Naive B cell (primary cell): ENCODE data around the gene ASCC1. TPM values are rescaled to one million over a fixed set of nuclear protein-coding genes. Genes with fewer than 3 reads are reported as not detected.
"Not testable (repeated sequence)": the region's sequence is repeated elsewhere in the genome, so short reads cannot be mapped to it uniquely, and the experiment has no call there.

ENCODE experiments used
- ATAC-seq, 2 donors: fragments of 150-1000 bp; cut with Tn5 transposase; 2 replicates each; pipeline ENCODE4 v1.10.0; 2021; ENCODE audit warnings: low read depth in 2 of 2, mild to moderate bottlenecking in 2 of 2, moderate library complexity in 2 of 2
- DNase-seq: peaks from one replicate; pipeline ENCODE4 v3.0.0; 2022
- H3K27ac Mint-ChIP-seq, 6 donors: one replicate each; pipeline ENCODE4 v1.8.0; 2020 to 2022; ENCODE audit warnings: mild to moderate bottlenecking in 6 of 6, mixed read lengths in 6 of 6, moderate library complexity in 5 of 6, inconsistent platforms in 2 of 6
- H3K27me3 Mint-ChIP-seq, 3 donors: one replicate each; pipeline ENCODE4 v1.8.0; 2021 to 2022; ENCODE audit warnings: mixed read lengths in 3 of 3, mild to moderate bottlenecking in 1 of 3
- H3K36me3 Mint-ChIP-seq, 2 donors: one replicate each; pipeline ENCODE4 v1.8.0; 2020 to 2022; ENCODE audit warnings: mixed read lengths in 2 of 2, inconsistent platforms in 1 of 2, mild to moderate bottlenecking in 1 of 2
- H3K4me1 Mint-ChIP-seq, 3 donors: one replicate each; pipeline ENCODE4 v1.8.0; 2020 to 2022; ENCODE audit warnings: mixed read lengths in 3 of 3, inconsistent platforms in 1 of 3, mild to moderate bottlenecking in 1 of 3, moderate library complexity in 1 of 3
- H3K4me3 Mint-ChIP-seq, 8 donors: one replicate each; pipeline ENCODE4 v1.8.0; 2020 to 2022; ENCODE audit warnings: mild to moderate bottlenecking in 8 of 8, mixed read lengths in 8 of 8, moderate library complexity in 8 of 8, inconsistent platforms in 2 of 8
- H3K9me3 Mint-ChIP-seq, 7 donors: one replicate each; pipeline ENCODE4 v1.8.0; 2020 to 2022; ENCODE audit warnings: mixed read lengths in 7 of 7, mild to moderate bottlenecking in 5 of 7, inconsistent platforms in 2 of 7, moderate library complexity in 1 of 7
- polyA plus RNA-seq, 6 donors: library from polyadenylated mRNA; unstranded; fragments of 300-500 nt; fragmentation: Illumina TruSeq; gene quantifications; one replicate each; pipeline ENCODE4 v1.2.3, GENCODE V29; 2021; ENCODE audit warnings: low read depth in 6 of 6

The ASCC1 gene
- polyA plus RNA-seq, 6 donors from 2014 or later, result 43.8 to 69.0 (median 48.4) TPM

DNA sequence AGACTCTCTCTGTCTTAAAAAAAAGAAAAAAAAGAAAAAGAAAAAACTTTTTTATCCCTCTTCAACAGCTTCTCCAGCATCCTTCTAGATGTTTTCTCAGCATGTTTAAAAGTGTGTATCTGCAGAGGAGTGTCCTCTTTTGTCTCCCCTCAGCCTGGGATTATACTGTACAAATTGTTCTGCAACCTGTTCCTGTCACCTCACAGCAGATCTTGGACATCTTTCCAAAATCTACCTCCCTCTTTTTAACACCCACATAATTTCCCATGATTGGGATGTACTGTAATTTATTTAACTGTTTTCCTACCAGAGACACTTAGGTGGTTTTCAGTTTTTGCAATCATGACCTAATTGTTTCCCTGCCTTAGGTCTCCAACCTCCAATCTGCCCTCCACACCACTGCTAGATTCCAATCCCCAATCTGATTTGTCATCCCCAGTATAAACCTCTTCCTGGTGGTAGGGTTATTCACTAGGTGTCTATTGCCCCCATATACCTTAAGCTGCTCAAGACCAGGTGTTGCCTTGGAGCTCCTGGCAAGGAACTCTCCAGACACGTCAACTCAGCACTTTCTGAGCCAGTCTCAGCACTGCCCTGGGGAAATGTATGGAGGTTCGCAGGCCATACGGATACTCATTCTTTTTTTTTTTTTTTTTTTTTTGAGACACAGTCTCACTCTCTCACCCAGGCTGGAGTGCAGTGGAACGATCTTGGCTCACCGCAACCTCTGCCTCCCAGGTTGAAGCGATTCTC, 40.1 kb upstream of the ASCC1 start:
- H3K36me3 Mint-ChIP-seq, result no peaks in the 10 kb centered on the region
- no peaks in the 10 kb centered on the region for H3K27me3 Mint-ChIP-seq
- no peaks in the 10 kb centered on the region for H3K9me3 Mint-ChIP-seq
- H3K4me3 Mint-ChIP-seq, result peak overlapping the region in 5 of 8 donors; percentile 25 to 89 (median 62)
- peak overlapping the region in 4 of 6 donors; percentile 1 to 91 (median 84) for H3K27ac Mint-ChIP-seq
- no peak for ATAC-seq
- DNase-seq, result no peak
- H3K4me1 Mint-ChIP-seq, result peaks cover 62 to 84% (median 84%) of the 10 kb centered on the region in 3 donors

DNA sequence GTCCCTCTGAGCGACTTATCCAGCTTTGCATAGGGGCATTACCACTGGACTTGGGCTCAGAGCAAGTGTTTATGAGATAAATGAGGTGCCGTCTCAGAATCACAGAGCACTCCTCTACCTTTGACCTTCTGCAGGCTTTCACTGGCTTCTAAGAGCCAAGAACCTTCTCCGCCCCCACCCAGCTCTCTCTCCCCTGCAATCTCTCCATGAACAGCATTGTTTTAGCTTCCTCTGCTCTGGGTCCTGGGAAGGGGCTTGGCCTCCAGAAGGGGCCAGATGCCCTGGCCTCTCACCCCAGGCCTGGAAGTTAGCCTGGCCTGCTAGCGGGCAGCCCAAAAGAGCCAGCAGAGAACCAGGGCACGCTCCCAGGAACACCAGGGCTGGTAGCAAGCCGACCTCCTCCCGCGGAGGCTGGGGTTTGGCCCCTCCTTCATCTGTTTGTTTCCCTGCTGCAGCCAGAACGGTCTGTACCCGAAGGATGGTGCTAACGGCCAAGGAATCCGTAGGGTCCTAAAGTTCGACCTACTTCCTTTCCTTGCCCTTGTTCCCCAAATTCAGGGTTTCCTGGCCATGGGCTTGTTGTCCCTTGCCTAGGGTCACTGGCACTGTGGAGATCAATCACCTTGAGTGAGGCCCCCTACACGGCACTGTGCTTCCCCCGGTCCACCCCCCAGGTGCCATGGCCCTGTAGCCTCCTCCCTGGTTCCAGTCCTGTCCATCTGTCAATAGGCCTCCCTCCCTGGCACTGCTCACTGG, 38.9 kb upstream of the ASCC1 start:
- peak; percentile 44 to 45 for ATAC-seq
- no peak for DNase-seq
- H3K27me3 Mint-ChIP-seq, result no peaks in the 10 kb centered on the region
- peak overlapping the region; percentile 8 to 93 (median 87) for H3K27ac Mint-ChIP-seq
- no peaks in the 10 kb centered on the region for H3K9me3 Mint-ChIP-seq
- peaks cover 58 to 85% (median 82%) of the 10 kb centered on the region in 3 donors for H3K4me1 Mint-ChIP-seq
- peak overlapping the region; percentile 27 to 83 (median 78) for H3K4me3 Mint-ChIP-seq
- no peaks in the 10 kb centered on the region for H3K36me3 Mint-ChIP-seq

DNA sequence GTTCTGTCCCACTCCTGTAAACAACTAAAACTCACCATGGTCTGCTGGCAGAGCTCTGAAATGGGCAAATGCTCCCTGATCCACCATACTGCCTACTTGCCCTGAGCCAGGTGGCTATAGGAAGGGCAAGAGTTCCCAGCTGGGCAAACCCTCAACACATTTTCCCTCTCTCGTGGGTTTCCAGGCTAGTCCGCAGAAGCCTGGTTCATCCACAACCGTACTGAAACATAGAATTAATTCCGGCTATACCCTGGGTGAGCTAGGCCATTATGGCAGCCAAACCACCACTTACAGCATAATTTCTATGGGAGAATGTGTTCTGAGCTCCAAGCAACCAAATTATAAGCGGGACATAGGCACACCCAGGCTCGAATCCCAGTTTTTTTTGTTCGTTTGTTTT, 37.5 kb upstream of the ASCC1 start:
- H3K27me3 Mint-ChIP-seq, result no peaks in the 10 kb centered on the region
- no peaks in the 10 kb centered on the region for H3K36me3 Mint-ChIP-seq
- H3K4me3 Mint-ChIP-seq, result peak overlapping the region in 4 of 8 donors; percentile 20 to 41 (median 34)
- no peak for DNase-seq
- H3K9me3 Mint-ChIP-seq, result no peaks in the 10 kb centered on the region
- H3K4me1 Mint-ChIP-seq, result peaks cover 55 to 86% (median 78%) of the 10 kb centered on the region in 3 donors
- ATAC-seq, result no peak
- peak overlapping the region; percentile 63 to 96 (median 78) for H3K27ac Mint-ChIP-seq

DNA sequence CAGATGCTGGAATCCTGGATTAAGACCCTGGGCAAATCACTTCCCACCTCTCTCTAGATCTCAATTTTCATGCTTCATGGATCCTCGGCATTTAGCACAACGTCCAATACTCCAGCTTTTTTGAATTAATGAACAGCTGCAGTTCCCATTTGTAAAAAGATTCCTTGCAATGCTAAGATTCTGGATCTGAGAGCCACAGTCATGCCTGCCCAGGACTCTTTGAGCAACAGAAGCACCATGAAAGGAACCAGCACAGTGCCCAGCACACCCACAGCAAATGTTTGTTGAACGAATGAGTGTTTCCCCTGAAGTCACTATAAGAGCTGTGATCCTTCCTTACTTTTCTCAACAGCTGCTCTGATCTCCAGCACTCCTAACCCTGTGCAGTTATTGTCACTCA, 36.9 kb upstream of the ASCC1 start:
- Mint-ChIP-seq H3K36me3 (no peaks in the 10 kb centered on the region), H3K9me3 (no peaks in the 10 kb centered on the region), H3K4me3 (peak overlapping the region in 4 of 8 donors; percentile 10 to 35 (median 23)), H3K4me1 (peaks cover 60 to 88% (median 80%) of the 10 kb centered on the region in 3 donors), H3K27ac (peak overlapping the region in 5 of 6 donors; percentile 65 to 96 (median 86)), H3K27me3 (no peaks in the 10 kb centered on the region)
- DNase-seq (no peak), ATAC-seq (no peak)

DNA sequence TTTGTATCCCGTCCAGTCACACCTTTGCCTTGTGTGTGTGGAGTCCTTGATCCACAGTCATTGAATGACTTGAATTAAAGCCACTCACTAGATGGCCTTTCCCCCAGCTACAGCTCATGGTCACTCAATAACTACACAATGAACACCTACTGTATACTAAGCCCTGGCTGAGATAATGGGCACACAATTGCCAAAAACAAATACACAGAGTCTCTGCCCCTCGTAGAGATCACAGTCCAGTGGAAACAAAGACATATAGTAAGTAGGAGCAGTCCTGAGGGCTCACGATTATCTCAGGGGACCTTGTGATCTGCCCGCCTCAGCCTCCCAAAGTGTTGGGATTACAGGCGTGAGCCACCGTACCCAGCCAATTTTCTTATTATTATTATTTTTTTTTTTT, 35.6 kb upstream of the ASCC1 start:
- peak overlapping the region in 1 of 8 donors; percentile 23 for H3K4me3 Mint-ChIP-seq
- H3K9me3 Mint-ChIP-seq, result no peaks in the 10 kb centered on the region
- no peaks in the 10 kb centered on the region for H3K36me3 Mint-ChIP-seq
- ATAC-seq (no peak), DNase-seq (no peak)
- peak overlapping the region in 3 of 6 donors; percentile 26 to 72 (median 46) for H3K27ac Mint-ChIP-seq
- H3K27me3 Mint-ChIP-seq, result no peaks in the 10 kb centered on the region
- peaks cover 59 to 91% (median 82%) of the 10 kb centered on the region in 3 donors for H3K4me1 Mint-ChIP-seq

DNA sequence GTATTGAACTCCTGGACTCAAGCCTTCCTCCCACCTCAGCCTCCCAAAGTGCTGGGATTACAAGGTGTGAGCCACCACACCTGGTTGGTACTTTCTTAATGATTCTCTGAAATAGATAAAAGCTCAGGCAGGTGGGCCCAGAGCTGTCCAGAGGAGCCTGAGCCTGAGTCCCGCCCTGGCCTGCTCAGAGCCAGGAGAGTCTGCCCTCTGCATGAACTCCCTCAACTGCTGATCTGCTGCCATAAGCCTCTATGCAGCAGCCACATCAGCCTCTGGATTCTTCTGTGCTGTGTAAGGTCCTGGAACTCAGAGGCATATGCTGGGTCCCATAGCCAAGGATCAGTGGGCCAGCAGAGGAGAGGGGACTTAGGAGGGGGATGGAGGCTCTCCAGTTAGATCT, 34.6 kb upstream of the ASCC1 start:
- peak overlapping the region in 6 of 8 donors; percentile 14 to 85 (median 62) for H3K4me3 Mint-ChIP-seq
- DNase-seq (no peak), ATAC-seq (no peak)
- H3K36me3 Mint-ChIP-seq, result no peaks in the 10 kb centered on the region
- peak overlapping the region; percentile 10 to 91 (median 48) for H3K27ac Mint-ChIP-seq
- H3K4me1 Mint-ChIP-seq, result peaks cover 62 to 89% (median 82%) of the 10 kb centered on the region in 3 donors
- no peaks in the 10 kb centered on the region for H3K27me3 Mint-ChIP-seq
- no peaks in the 10 kb centered on the region for H3K9me3 Mint-ChIP-seq

DNA sequence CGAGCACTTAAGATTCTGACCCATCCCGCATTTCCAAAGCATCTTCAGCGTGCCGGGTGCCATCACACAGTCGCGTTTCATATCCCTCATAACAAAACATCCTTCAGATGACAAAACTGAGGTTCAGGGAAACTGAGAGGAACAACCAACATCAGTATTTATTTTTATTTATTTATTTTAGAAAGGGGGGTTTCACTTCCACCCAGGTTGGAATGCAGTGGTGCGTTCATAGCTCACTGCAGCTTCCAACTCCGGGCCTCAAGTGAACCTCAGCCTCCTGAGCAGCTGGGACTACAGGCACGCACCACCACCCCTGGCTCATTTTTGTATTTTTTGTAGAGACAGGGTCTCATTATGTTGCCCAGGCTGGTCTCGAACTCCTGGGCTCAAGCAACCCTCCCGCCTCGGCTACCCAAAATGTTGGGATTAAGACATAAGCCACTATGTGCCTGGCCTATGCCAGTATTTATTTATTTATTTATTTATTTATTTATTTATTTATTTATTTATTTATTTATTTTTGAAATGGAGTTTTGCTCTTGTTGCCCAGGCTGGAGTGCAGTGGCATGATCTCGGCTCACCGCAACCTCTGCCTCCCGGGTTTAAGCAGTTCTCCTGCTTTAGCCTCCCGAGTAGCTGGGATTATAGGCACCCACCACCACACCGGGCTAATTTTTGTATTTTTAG, 33.2 kb upstream of the ASCC1 start:
- ATAC-seq, result peak; percentile 22 to 24
- peaks cover 60 to 89% (median 81%) of the 10 kb centered on the region in 3 donors for H3K4me1 Mint-ChIP-seq

DNA sequence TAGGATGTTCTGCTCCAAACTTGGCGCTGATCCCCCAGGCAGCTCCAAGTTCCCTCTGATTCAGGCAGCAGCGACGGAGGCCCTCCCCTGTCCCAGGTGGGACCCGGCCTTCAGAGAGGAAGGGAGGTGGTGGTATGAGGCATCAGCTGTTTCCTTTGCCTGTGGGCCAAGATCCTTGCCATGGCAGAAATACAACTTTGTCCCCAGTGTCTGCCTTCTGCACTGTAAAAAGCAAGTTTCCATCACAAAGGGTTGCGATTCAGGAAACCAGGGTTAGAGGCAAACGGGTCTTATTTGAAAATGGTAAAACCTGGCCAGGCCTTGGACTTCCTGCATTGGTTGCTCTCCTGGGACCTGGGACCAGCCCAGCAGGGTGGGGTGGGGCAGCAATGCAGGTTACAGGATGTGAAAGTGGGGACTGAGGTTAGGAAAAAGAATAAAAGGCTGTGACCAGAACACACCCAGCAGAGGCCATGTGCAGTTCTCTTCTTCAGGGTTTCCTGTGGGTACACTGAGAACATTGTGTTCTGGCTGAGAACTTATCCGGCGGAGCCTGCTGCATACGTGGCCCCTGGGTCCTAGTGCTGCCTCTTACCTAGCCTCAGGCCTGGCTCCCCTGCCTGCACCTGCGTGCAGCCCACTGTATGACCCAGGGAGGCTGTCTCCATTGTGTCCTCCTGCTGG, 32.5 kb upstream of the ASCC1 start:
- peak; percentile 89 for DNase-seq
- Mint-ChIP-seq H3K27ac (peak overlapping the region; percentile 89 to 99 (median 96)), H3K4me3 (peak overlapping the region; percentile 73 to 91 (median 86)), H3K9me3 (no peaks in the 10 kb centered on the region), H3K4me1 (peaks cover 63 to 91% (median 86%) of the 10 kb centered on the region in 3 donors), H3K27me3 (no peaks in the 10 kb centered on the region), H3K36me3 (no peaks in the 10 kb centered on the region)
- peak; percentile 86 to 91 for ATAC-seq

More for the DNA sequence above, 33.2 kb upstream of the ASCC1 start:
- H3K36me3 Mint-ChIP-seq, DNase-seq, H3K9me3 Mint-ChIP-seq, H3K27me3 Mint-ChIP-seq: not testable (repeated sequence)
- H3K27ac Mint-ChIP-seq, result peak overlapping the region; percentile 89 to 99 (median 96)
- H3K4me3 Mint-ChIP-seq, result peak overlapping the region; percentile 73 to 91 (median 86)

DNA sequence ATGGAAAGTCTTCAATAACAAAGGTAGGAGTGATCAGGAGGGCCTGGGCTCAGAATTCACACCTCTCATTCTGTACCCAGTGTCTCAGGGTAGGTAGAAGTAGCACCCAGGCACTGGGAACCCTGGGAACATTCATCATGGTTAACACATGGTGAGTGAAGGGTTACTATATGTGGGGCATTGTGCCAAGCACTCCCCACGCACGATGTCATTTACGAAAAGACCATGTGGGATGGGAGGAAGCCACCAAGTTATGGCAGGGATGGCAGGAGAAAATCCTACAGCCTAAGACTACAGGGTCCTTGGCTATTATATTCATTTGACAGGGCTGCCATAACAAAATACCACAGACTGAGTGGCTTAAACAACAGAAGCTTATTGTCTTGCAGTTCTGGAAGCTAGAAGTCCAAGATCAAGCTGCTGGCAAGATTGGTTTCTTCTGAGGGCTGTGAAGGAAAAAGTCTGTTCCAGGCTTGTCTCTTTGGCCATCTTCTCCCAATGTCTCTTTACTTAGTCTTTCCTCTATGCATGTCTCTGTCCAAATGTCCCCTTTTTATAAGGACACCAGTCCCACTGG, 30.0 kb upstream of the ASCC1 start:
- no peaks in the 10 kb centered on the region for H3K9me3 Mint-ChIP-seq
- no peaks in the 10 kb centered on the region for H3K27me3 Mint-ChIP-seq
- DNase-seq (no peak), ATAC-seq (no peak)
- peak overlapping the region in 5 of 6 donors; percentile 42 to 93 (median 88) for H3K27ac Mint-ChIP-seq
- no peaks in the 10 kb centered on the region for H3K36me3 Mint-ChIP-seq
- peak overlapping the region in 5 of 8 donors; percentile 19 to 75 (median 56) for H3K4me3 Mint-ChIP-seq
- H3K4me1 Mint-ChIP-seq, result peaks cover 69 to 95% (median 87%) of the 10 kb centered on the region in 3 donors

DNA sequence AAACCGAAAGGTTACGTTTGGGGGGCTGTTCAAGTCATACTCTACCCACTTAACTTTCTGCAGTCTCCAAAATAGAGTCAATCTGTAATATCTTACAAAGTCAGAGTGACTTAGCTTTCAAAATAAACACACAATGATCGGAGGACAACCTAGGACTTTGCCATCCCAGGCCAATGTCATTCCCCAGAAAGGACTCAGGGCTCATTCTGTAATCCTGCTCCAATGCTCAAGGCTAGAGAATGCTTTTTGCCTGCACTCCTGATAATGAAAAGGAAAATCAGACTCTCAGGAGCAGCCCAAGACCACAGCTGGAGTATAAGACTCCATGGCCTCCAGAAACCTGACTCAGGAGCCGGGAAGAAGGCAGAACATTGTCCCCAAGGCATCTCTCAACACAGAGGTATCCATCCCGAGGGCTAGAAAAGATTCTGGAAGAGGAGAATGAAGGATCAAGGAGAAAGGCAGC, 28.5 kb upstream of the ASCC1 start:
- DNase-seq, result no peak
- H3K36me3 Mint-ChIP-seq, result peaks cover 0 to 4% of the 10 kb centered on the region in 2 donors
- H3K27ac Mint-ChIP-seq, result peak overlapping the region; percentile 9 to 92 (median 46)
- H3K27me3 Mint-ChIP-seq, result no peaks in the 10 kb centered on the region
- no peaks in the 10 kb centered on the region for H3K9me3 Mint-ChIP-seq
- peaks cover 65 to 88% (median 85%) of the 10 kb centered on the region in 3 donors for H3K4me1 Mint-ChIP-seq
- ATAC-seq, result no peak
- H3K4me3 Mint-ChIP-seq, result peak overlapping the region in 1 of 8 donors; percentile 29

DNA sequence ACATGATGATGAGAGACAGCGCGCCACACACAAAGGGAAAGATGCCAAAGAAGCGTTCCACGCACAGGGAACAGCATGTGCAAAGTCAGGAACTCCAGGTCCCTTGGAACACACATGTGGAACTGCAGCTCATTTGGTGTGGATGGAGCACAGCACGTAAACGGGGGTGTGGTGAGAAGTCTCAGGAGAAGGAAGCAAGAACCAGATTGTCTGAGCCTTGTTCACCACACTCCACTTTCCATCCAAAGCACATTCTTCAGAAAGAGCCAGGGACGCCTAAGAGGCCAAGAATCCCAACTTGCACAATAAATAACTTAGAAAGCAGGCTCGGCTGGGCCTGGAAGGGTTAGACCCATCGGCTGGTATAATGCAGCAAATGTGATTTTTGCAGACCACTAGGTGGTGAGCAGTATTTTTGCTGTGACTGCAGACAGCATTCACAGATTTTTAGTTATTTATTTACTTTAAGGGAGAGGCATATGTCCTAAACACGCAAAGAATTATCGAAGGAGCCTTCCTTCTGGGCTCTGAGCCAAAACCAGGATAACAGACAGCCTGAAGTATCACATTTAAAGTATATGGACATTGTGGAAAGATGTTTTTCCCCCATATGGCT, 27.9 kb upstream of the ASCC1 start:
- Mint-ChIP-seq H3K27me3 (no peaks in the 10 kb centered on the region), H3K27ac (peak overlapping the region in 5 of 6 donors; percentile 26 to 92 (median 60)), H3K4me1 (peaks cover 65 to 89% (median 87%) of the 10 kb centered on the region in 3 donors), H3K4me3 (peak overlapping the region in 1 of 8 donors; percentile 29), H3K9me3 (no peaks in the 10 kb centered on the region), H3K36me3 (peaks cover 0 to 8% of the 10 kb centered on the region in 2 donors)
- ATAC-seq (no peak), DNase-seq (no peak)

DNA sequence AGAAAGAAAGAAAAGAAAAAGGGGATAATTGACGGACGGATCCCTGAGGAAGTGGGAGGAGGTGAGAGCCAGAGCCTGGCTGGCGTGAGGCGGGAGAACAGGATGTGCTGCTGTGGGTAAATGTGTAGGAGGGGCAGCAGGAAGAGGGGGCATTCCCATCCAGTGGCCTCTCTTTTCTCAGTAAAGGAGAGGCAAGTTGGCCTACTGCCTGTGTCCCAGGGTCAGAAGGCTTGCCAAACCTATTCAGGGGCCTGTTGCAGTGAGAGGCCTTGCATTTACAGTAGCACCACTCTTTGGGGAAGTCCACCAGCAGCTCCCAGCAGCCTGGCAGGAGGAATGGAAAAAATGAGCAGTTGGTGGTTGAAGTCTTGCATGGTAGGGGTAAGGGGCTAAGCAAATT, 26.6 kb upstream of the ASCC1 start:
- Mint-ChIP-seq H3K9me3 (no peaks in the 10 kb centered on the region), H3K4me1 (peaks cover 53 to 78% (median 78%) of the 10 kb centered on the region in 3 donors), H3K27me3 (no peaks in the 10 kb centered on the region), H3K27ac (peak overlapping the region; percentile 48 to 91 (median 82)), H3K36me3 (peaks cover 0 to 8% of the 10 kb centered on the region in 2 donors), H3K4me3 (peak overlapping the region in 4 of 8 donors; percentile 12 to 56 (median 26))
- ATAC-seq, result no peak
- no peak for DNase-seq
